IPS DF 6.9 (cell line): ENCODE data around the gene TMEM236.

Source experiments
- DNase-seq: peaks from one replicate; pipeline ENCODE4 v3.0.0-alpha.2; 2013; ENCODE audit warnings: low read depth, low spot score
- H3K27ac ChIP-seq: one replicate; pipeline ENCODE4 v1.5.1; 2013; ENCODE audit warnings: low read length, control low read depth
- H3K27me3 ChIP-seq: 2 replicates; pipeline ENCODE4 v1.6.1; 2013; ENCODE audit warnings: mild to moderate bottlenecking, low read length; ENCODE audit not compliant: control insufficient read depth, insufficient read depth
- H3K36me3 ChIP-seq: 2 replicates; pipeline ENCODE4 v1.6.1; 2013; ENCODE audit warnings: low read length; ENCODE audit not compliant: control insufficient read depth, insufficient read depth
- H3K4me1 ChIP-seq: 2 replicates; pipeline ENCODE4 v1.6.1; 2013; ENCODE audit warnings: low read length; ENCODE audit not compliant: control insufficient read depth, insufficient read depth
- H3K4me3 ChIP-seq: 2 replicates; pipeline ENCODE4 v1.5.1; 2013; ENCODE audit warnings: mild to moderate bottlenecking, low read length
- H3K9me3 ChIP-seq: 2 replicates; pipeline ENCODE4 v1.6.1; 2013; ENCODE audit warnings: low read length, inconsistent platforms; ENCODE audit not compliant: control insufficient read depth, insufficient read depth
- WGBS: extraction: QIAGEN DNeasy Blood & Tissue Kit; methylation state at CpG from one replicate; pipeline ENCODE4 v1.1.7; 2013; ENCODE audit warnings: mixed read lengths, missing lambda C conversion rate; ENCODE audit not compliant: insufficient read length, insufficient coverage; 5-methylcytosine and 5-hydroxymethylcytosine counted together

Gene TMEM236

DNA sequence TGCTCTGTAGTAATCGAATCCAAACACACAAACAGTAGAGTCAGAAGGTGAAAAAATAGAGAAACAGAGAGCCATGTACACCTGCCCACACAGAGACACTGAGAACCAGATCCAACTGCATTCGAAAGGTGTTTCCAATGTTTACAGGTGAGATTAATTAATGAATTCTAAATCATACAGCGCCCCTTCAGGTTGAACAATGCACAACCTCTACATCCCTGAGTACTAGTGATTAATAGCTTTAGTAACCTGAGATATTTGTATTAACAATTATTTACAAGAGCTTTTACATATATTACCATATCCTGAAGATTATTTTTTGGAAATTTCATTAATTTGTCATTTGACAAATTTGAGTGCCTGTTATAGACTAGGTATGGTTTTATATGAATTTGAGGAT lies 49.5 kb downstream of the TMEM236 start:
- Histone ChIP-seq H3K27ac (no peak overlapping the region), H3K36me3 (no peaks in the 10 kb centered on the region), H3K4me3 (no peak overlapping the region), H3K4me1 (no peaks in the 10 kb centered on the region), H3K27me3 (no peaks in the 10 kb centered on the region), H3K9me3 (no peaks in the 10 kb centered on the region)
- no peak for DNase-seq
- no CpG with 5 or more reads among the region's 3 CpGs for WGBS

GRCh38 chr10:17802350-17802749 lies 50.3 kb downstream of the TMEM236 start:
- Histone ChIP-seq H3K27me3 (no peaks in the 10 kb centered on the region), H3K9me3 (no peaks in the 10 kb centered on the region), H3K4me1 (no peaks in the 10 kb centered on the region), H3K27ac (no peak overlapping the region), H3K4me3 (no peak overlapping the region), H3K36me3 (no peaks in the 10 kb centered on the region)
- WGBS = no CpG with 5 or more reads among the region's 11 CpGs
- no peak for DNase-seq

DNA sequence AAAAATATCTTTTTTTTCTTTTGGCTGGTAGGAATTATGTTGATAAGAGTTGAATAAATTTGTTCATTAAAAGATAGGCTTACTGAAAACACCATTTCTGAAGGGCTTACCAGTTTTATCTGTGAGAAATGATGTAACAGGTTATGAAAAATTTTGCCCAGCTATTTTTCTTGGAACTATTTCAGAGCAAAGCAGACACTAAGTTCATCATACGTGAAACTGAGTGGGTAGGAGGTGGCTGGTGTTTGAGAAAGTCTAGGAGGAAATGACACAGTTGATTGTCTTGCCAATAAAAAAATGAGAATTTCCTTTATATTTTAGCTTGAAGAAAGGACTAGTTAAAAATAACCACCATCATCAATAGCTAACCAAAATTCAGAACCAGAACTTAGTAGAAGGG lies 51.0 kb downstream of the TMEM236 start:
- no CpG with 5 or more reads among the region's 1 CpG for WGBS
- H3K27ac ChIP-seq = no peak overlapping the region
- no peaks in the 10 kb centered on the region for H3K4me1 ChIP-seq
- no peak for DNase-seq
- H3K9me3 ChIP-seq = no peaks in the 10 kb centered on the region
- no peak overlapping the region for H3K4me3 ChIP-seq
- H3K36me3 ChIP-seq = no peaks in the 10 kb centered on the region
- no peaks in the 10 kb centered on the region for H3K27me3 ChIP-seq

- Histone ChIP-seq H3K27ac (no peak overlapping the region), H3K27me3 (no peaks in the 10 kb centered on the region)
- DNase-seq = no peak
These were observed 53.3 kb downstream of the TMEM236 start for GRCh38 chr10:17805330-17805729.

GRCh38 chr10:17805921-17806577 lies 54.0 kb downstream of the TMEM236 start:
- no peak for DNase-seq
- H3K36me3 ChIP-seq = no peaks in the 10 kb centered on the region
- no CpG with 5 or more reads among the region's 7 CpGs for WGBS
- H3K4me1 ChIP-seq = no peaks in the 10 kb centered on the region
- H3K4me3 ChIP-seq = no peak overlapping the region
- H3K9me3 ChIP-seq = no peaks in the 10 kb centered on the region
- H3K27me3 ChIP-seq = no peaks in the 10 kb centered on the region
- H3K27ac ChIP-seq = no peak overlapping the region

More at GRCh38 chr10:17805330-17805729, 53.3 kb downstream of the TMEM236 start:
- WGBS = no CpG with 5 or more reads among the region's 3 CpGs
- Histone ChIP-seq H3K4me3 (no peak overlapping the region), H3K4me1 (no peaks in the 10 kb centered on the region), H3K9me3 (no peaks in the 10 kb centered on the region), H3K36me3 (no peaks in the 10 kb centered on the region)

GRCh38 chr10:17808971-17809841 lies 57.2 kb downstream of the TMEM236 start, which contains the start of gene MRC1:
TSS of gene MRC1 (plus strand) at chr10:17809348. CDS start at chr10:17809466, 118 bp downstream.
- no peak within 1 kb of the TSS for H3K27ac ChIP-seq
- H3K4me1 ChIP-seq = no peaks in the 10 kb centered on the region
- H3K27me3 ChIP-seq = no peaks in the 10 kb centered on the region
- no CpG with 5 or more reads among the region's 23 CpGs for WGBS
- no peaks in the 10 kb centered on the region for H3K9me3 ChIP-seq
- no peak for DNase-seq
- H3K36me3 ChIP-seq = no peaks in the 10 kb centered on the region
- no peak within 1 kb of the TSS for H3K4me3 ChIP-seq

DNA sequence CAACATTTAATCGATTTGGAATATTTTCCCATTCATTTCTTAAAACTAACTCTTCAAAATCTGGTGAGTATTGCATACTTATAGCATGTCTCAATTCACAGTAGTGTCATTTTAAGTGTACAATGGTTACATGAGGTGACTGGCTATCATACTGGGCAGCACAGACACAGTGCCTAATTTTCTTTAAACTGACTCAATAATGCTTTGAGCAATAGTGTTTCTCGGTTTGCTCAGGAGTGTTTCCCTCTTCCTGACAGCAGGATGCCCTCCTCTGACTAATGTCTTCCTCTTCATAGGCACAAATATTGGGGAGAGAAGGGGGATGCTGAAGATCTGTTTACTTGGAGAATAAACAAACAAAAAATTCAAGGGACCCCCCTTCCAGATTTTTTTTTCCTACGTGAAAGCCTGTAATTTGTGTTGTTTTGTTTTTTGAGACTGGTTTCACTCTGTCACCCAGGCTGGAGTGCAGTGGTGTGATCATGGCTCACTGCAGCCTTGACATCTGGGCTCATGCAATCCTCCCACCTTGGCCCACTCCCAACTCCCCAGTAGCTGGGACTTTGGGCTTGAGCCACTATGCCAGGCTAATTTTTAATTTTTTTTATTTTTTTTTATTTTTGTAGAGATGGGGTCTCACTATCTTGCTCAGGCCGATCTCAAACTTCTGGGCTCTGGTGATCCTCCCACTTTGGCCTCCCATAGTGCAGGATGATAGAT lies 59.3 kb downstream of the TMEM236 start:
- WGBS = 100% methylated on average over 1 of the region's 4 CpGs
- H3K36me3 ChIP-seq = no peaks in the 10 kb centered on the region

DNA sequence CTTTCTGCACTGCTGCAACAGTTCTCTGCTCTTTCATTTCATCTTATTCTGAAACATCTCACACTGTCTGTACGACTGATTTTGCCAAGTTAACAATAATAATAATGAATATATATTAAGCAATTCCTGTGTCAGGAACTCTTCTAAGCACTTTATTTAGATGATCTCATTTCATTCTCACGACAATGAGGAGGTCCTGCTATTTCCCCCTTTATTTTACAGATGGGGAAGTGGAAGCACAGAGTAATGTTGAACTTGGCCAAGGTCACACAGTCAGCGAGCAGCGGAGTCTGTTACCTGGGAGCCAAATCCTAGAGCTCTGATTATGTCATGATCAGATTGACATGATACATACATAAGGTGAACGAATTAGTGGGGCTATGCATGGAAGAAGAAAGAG lies 63.0 kb downstream of the TMEM236 start:
- H3K27me3 ChIP-seq = no peaks in the 10 kb centered on the region
- H3K4me1 ChIP-seq = no peaks in the 10 kb centered on the region
- no peaks in the 10 kb centered on the region for H3K36me3 ChIP-seq
- no peak for DNase-seq
- no peak overlapping the region for H3K27ac ChIP-seq
- WGBS = no CpG with 5 or more reads among the region's 5 CpGs
- no peak overlapping the region for H3K4me3 ChIP-seq
- H3K9me3 ChIP-seq = no peaks in the 10 kb centered on the region

More for the DNA sequence above, 59.3 kb downstream of the TMEM236 start:
- Histone ChIP-seq H3K4me3 (no peak overlapping the region), H3K4me1 (no peaks in the 10 kb centered on the region), H3K27ac (no peak overlapping the region), H3K27me3 (no peaks in the 10 kb centered on the region), H3K9me3 (no peaks in the 10 kb centered on the region)
- DNase-seq = no peak

GRCh38 chr10:17816199-17816598 lies 64.2 kb downstream of the TMEM236 start:
- no peaks in the 10 kb centered on the region for H3K36me3 ChIP-seq
- no peak overlapping the region for H3K4me3 ChIP-seq
- H3K9me3 ChIP-seq = no peaks in the 10 kb centered on the region
- DNase-seq = no peak
- H3K27me3 ChIP-seq = no peaks in the 10 kb centered on the region
- H3K4me1 ChIP-seq = no peaks in the 10 kb centered on the region
- H3K27ac ChIP-seq = no peak overlapping the region
- WGBS = no CpG with 5 or more reads among the region's 7 CpGs

GRCh38 chr10:17817316-17817715 lies 65.3 kb downstream of the TMEM236 start:
- Histone ChIP-seq H3K27me3 (no peaks in the 10 kb centered on the region), H3K27ac (no peak overlapping the region), H3K4me1 (no peaks in the 10 kb centered on the region), H3K4me3 (no peak overlapping the region), H3K9me3 (no peaks in the 10 kb centered on the region), H3K36me3 (no peaks in the 10 kb centered on the region)
- WGBS = 100% methylated on average over 1 of the region's 1 CpG
- no peak for DNase-seq
